Placental pericyte (primary cell): ENCODE measurements around the gene CST9L. TPM values are rescaled to one million over a fixed set of nuclear protein-coding genes. Genes with fewer than 3 reads are reported as not detected.

ENCODE experiments used
- total RNA-seq: library from RNA; depleted of rRNA; stranded (reverse); fragments of >200 nt; gene quantifications from 2 replicates; pipeline ENCODE4 v1.2.3, GENCODE V29; 2012

CST9L gene, protein sequence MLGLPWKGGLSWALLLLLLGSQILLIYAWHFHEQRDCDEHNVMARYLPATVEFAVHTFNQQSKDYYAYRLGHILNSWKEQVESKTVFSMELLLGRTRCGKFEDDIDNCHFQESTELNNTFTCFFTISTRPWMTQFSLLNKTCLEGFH
- total RNA-seq = not detected in 2 replicates

DNA sequence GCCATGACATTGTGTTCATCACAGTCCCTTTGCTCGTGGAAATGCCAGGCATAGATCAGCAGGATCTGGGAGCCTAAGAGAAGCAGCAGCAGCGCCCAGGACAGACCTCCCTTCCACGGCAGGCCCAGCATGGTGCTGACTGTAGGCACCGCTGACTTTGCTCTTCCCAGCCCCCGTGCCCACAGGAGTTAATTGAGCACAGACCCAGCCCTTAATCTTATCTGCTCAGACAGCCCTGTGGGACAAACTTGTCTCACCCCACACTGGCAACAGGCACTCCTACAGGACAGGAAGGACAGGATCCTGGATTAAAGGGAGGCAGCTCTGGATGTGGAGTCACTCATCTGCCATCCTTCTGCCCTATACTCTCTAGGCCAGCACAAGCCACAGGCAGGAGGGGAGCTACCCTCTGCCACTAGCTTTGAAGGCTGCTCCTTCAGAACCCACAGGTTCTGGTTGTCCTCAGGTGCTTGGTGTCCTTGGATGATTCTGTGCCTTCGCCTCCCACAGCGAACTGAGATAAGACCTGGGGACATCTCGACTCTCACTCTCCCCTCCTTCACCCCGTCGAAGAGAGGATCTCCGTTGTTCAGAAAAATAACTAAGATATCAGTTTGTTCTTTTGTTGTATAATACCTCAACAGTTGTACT is at the start of gene CST9L:
TSS of gene CST9L (minus strand) at position 165 of the 651 bp plus-strand sequence. CDS start at position 131, 34 bp downstream.

DNA sequence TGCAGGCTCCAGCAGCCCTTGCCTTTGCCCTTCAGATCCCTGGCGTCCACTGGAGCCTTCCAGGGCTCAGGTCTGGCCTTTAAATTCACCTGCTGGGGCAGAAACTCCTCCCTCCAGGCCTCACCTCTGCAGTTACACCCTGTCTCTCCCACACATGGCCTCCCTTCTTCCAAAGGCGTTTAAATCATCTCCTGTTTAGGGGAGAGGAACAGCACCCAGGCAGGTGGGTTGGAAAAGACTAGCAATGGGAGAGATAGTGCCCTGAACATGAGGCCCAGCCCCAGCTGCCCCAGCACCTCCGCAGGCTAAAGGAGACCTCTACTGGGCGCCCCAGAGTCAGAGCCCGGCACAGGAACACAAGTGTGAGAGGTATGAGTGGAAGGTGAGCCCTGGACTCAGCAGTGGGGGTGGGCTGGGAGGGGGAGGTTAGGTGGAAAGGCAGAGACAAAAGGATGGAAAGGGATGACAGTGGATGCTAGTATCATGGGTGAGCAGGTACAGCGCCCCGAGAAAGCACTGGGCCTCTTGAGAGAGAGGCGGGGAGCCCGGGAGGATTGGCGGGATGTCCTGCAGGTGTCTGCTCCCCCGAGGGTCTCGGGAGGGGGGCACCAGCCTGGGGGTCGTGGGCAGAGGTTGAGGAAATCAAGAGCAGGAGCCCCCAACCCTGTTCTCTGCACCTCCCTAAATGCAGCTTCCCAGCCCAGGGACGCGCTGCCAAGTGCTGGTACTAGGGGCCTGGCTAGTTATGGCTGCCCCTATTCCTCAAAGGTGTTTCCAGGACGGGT is 37.8 kb upstream of the CST9L start, which contains the start of gene CST9:
TSS of gene CST9 (minus strand) at position 51 of the 785 bp plus-strand sequence. CDS start 53 bp downstream, outside the sequence.

Other genes with a start within 250 kb of the CST9L start
- 17.5 and 32.6 TPM in 2 replicates for gene NXT1, start 217.7 kb downstream of the CST9L start, total RNA-seq
- 18.8 and 42.5 TPM in 2 replicates for gene GZF1, start 206.3 kb downstream of the CST9L start, total RNA-seq
- 7.9 and 9.6 TPM in 2 replicates for gene NAPB, start 147.0 kb downstream of the CST9L start, total RNA-seq
- gene CSTL1, start 128.8 kb downstream of the CST9L start, total RNA-seq = not detected in 2 replicates
- gene CST11, start 115.6 kb downstream of the CST9L start, total RNA-seq = not detected in 2 replicates
- not detected in 2 replicates for gene CST8, start 77.4 kb downstream of the CST9L start, total RNA-seq
- not detected in 2 replicates for gene CST9, start 37.4 kb upstream of the CST9L start, total RNA-seq
- gene CST3, start 69.5 kb upstream of the CST9L start, total RNA-seq = 191 and 236 TPM in 2 replicates
- 10.7 TPM in 1 of 2 replicates, not detected in the other for gene CST4, start 120.6 kb upstream of the CST9L start, total RNA-seq
- gene CST1, start 182.5 kb upstream of the CST9L start, total RNA-seq = 2.0 and 75.0 TPM in 2 replicates